ENCODE data around the gene PLXNC1.

The PLXNC1 gene

GRCh38 chr12:94240171-94240570, 91.8 kb downstream of the PLXNC1 start:
- Mint-ChIP-seq H3K4me1 (ENCODE audit: low read depth in 2 of 2) (peaks cover 13 to 19% of the 10 kb centered on the region in 2 donors), H3K9me3 (no peaks in the 10 kb centered on the region), H3K4me3 (no peak overlapping the region), H3K27me3 (no peaks in the 10 kb centered on the region), H3K36me3 (ENCODE audit: insufficient read depth) (peaks cover 16% of the 10 kb centered on the region), H3K27ac (peak overlapping the region; percentile 15 to 77)
- ATAC-seq (replicated peaks) (no peak), DNase-seq (no peak)

- Mint-ChIP-seq H3K4me3 (no peak overlapping the region), H3K27me3 (no peaks in the 10 kb centered on the region), H3K36me3 (ENCODE audit: insufficient read depth) (peaks cover 23% of the 10 kb centered on the region), H3K27ac (peak overlapping the region in 1 of 2 donors; percentile 21), H3K9me3 (no peaks in the 10 kb centered on the region), H3K4me1 (ENCODE audit: low read depth in 2 of 2) (peaks cover 29 to 39% of the 10 kb centered on the region in 2 donors)
- ATAC-seq (replicated peaks) (no peak), DNase-seq (no peak)
Measured at GRCh38 chr12:94242901-94243300, 94.5 kb downstream of the PLXNC1 start.

- DNase-seq, result peak; percentile 35 to 46 (median 41)
Measured at GRCh38 chr12:94244165-94245133, 96.1 kb downstream of the PLXNC1 start.

GRCh38 chr12:94245631-94246383, 97.4 kb downstream of the PLXNC1 start:
- ATAC-seq (replicated peaks), result no peak
- peaks cover 35% of the 10 kb centered on the region for H3K36me3 Mint-ChIP-seq (ENCODE audit: insufficient read depth)
- DNase-seq, result no peak
- H3K27me3 Mint-ChIP-seq, result no peaks in the 10 kb centered on the region
- H3K4me3 Mint-ChIP-seq, result peak overlapping the region; percentile 28 to 64
- H3K4me1 Mint-ChIP-seq (ENCODE audit: low read depth in 2 of 2), result peaks cover 29 to 39% of the 10 kb centered on the region in 2 donors
- no peaks in the 10 kb centered on the region for H3K9me3 Mint-ChIP-seq
- H3K27ac Mint-ChIP-seq, result peak overlapping the region; percentile 82 to 89

More at GRCh38 chr12:94244165-94245133, 96.1 kb downstream of the PLXNC1 start:
- Mint-ChIP-seq H3K36me3 (ENCODE audit: insufficient read depth) (peaks cover 36% of the 10 kb centered on the region), H3K9me3 (no peaks in the 10 kb centered on the region), H3K27ac (peak overlapping the region; percentile 82 to 89), H3K4me3 (peak overlapping the region; percentile 64 to 67), H3K27me3 (no peaks in the 10 kb centered on the region), H3K4me1 (ENCODE audit: low read depth in 2 of 2) (peaks cover 29 to 39% of the 10 kb centered on the region in 2 donors)
- ATAC-seq (replicated peaks), result peak; percentile 84

GRCh38 chr12:94247246-94247645, 98.9 kb downstream of the PLXNC1 start:
- Mint-ChIP-seq H3K36me3 (ENCODE audit: insufficient read depth) (peaks cover 35% of the 10 kb centered on the region), H3K9me3 (no peaks in the 10 kb centered on the region), H3K4me1 (ENCODE audit: low read depth in 2 of 2) (peaks cover 29 to 36% of the 10 kb centered on the region in 2 donors), H3K4me3 (no peak overlapping the region), H3K27ac (peak overlapping the region; percentile 38 to 89), H3K27me3 (no peaks in the 10 kb centered on the region)
- DNase-seq (no peak), ATAC-seq (replicated peaks) (no peak)

GRCh38 chr12:94248582-94248981, 100.2 kb downstream of the PLXNC1 start:
- Mint-ChIP-seq H3K9me3 (no peaks in the 10 kb centered on the region), H3K27me3 (no peaks in the 10 kb centered on the region), H3K27ac (no peak overlapping the region), H3K36me3 (ENCODE audit: insufficient read depth) (peaks cover 43% of the 10 kb centered on the region), H3K4me3 (no peak overlapping the region), H3K4me1 (ENCODE audit: low read depth in 2 of 2) (peaks cover 29 to 35% of the 10 kb centered on the region in 2 donors)
- no peak for ATAC-seq (replicated peaks)
- no peak for DNase-seq

GRCh38 chr12:94250130-94250529, 101.8 kb downstream of the PLXNC1 start:
- Mint-ChIP-seq H3K4me3 (no peak overlapping the region), H3K27ac (no peak overlapping the region), H3K27me3 (no peaks in the 10 kb centered on the region), H3K9me3 (no peaks in the 10 kb centered on the region), H3K4me1 (ENCODE audit: low read depth in 2 of 2) (peaks cover 16 to 20% of the 10 kb centered on the region in 2 donors), H3K36me3 (ENCODE audit: insufficient read depth) (peaks cover 55% of the 10 kb centered on the region)
- ATAC-seq (replicated peaks) (no peak), DNase-seq (no peak)

- H3K27ac Mint-ChIP-seq, result no peak overlapping the region
- peaks cover 52% of the 10 kb centered on the region for H3K36me3 Mint-ChIP-seq (ENCODE audit: insufficient read depth)
- H3K9me3 Mint-ChIP-seq, result no peaks in the 10 kb centered on the region
- no peak overlapping the region for H3K4me3 Mint-ChIP-seq
- H3K27me3 Mint-ChIP-seq, result no peaks in the 10 kb centered on the region
- DNase-seq (no peak), ATAC-seq (replicated peaks) (no peak)
- H3K4me1 Mint-ChIP-seq (ENCODE audit: low read depth in 2 of 2), result no peaks in the 10 kb centered on the region
Measured at GRCh38 chr12:94254270-94254669, 105.9 kb downstream of the PLXNC1 start.

GRCh38 chr12:94255006-94255405, 106.6 kb downstream of the PLXNC1 start:
- no peak for ATAC-seq (replicated peaks)
- no peak overlapping the region for H3K27ac Mint-ChIP-seq

GRCh38 chr12:94255428-94255827, 107.1 kb downstream of the PLXNC1 start:
- no peak overlapping the region for H3K27ac Mint-ChIP-seq
- DNase-seq (no peak), ATAC-seq (replicated peaks) (no peak)
- no peaks in the 10 kb centered on the region for H3K27me3 Mint-ChIP-seq
- peaks cover 49% of the 10 kb centered on the region for H3K36me3 Mint-ChIP-seq (ENCODE audit: insufficient read depth)
- H3K4me3 Mint-ChIP-seq, result no peak overlapping the region
- H3K9me3 Mint-ChIP-seq, result no peaks in the 10 kb centered on the region
- H3K4me1 Mint-ChIP-seq (ENCODE audit: low read depth in 2 of 2), result no peaks in the 10 kb centered on the region

More at GRCh38 chr12:94255006-94255405, 106.6 kb downstream of the PLXNC1 start:
- Mint-ChIP-seq H3K4me3 (no peak overlapping the region), H3K4me1 (ENCODE audit: low read depth in 2 of 2) (no peaks in the 10 kb centered on the region), H3K36me3 (ENCODE audit: insufficient read depth) (peaks cover 49% of the 10 kb centered on the region), H3K27me3 (no peaks in the 10 kb centered on the region), H3K9me3 (no peaks in the 10 kb centered on the region)
- no peak for DNase-seq

GRCh38 chr12:94258593-94258992, 110.2 kb downstream of the PLXNC1 start:
- no peaks in the 10 kb centered on the region for H3K9me3 Mint-ChIP-seq
- peak overlapping the region in 1 of 2 donors; percentile 70 for H3K27ac Mint-ChIP-seq
- no peak for DNase-seq
- ATAC-seq (replicated peaks), result no peak
- H3K36me3 Mint-ChIP-seq (ENCODE audit: insufficient read depth), result peaks cover 46% of the 10 kb centered on the region
- no peaks in the 10 kb centered on the region for H3K27me3 Mint-ChIP-seq
- H3K4me1 Mint-ChIP-seq (ENCODE audit: low read depth in 2 of 2), result peaks cover 16 to 17% of the 10 kb centered on the region in 2 donors
- H3K4me3 Mint-ChIP-seq, result no peak overlapping the region

- no peak overlapping the region for H3K27ac Mint-ChIP-seq
- H3K9me3 Mint-ChIP-seq, result no peaks in the 10 kb centered on the region
Measured at GRCh38 chr12:94260017-94260416, 111.6 kb downstream of the PLXNC1 start.

GRCh38 chr12:94260717-94261116, 112.3 kb downstream of the PLXNC1 start:
- Mint-ChIP-seq H3K36me3 (ENCODE audit: insufficient read depth) (peaks cover 45% of the 10 kb centered on the region), H3K27me3 (no peaks in the 10 kb centered on the region), H3K4me3 (no peak overlapping the region), H3K9me3 (no peaks in the 10 kb centered on the region), H3K27ac (no peak overlapping the region), H3K4me1 (ENCODE audit: low read depth in 2 of 2) (peaks cover 19 to 20% of the 10 kb centered on the region in 2 donors)
- ATAC-seq (replicated peaks) (no peak), DNase-seq (no peak)

More at GRCh38 chr12:94260017-94260416, 111.6 kb downstream of the PLXNC1 start:
- DNase-seq (no peak), ATAC-seq (replicated peaks) (no peak)
- peaks cover 43% of the 10 kb centered on the region for H3K36me3 Mint-ChIP-seq (ENCODE audit: insufficient read depth)
- no peaks in the 10 kb centered on the region for H3K27me3 Mint-ChIP-seq
- peaks cover 18 to 20% of the 10 kb centered on the region in 2 donors for H3K4me1 Mint-ChIP-seq (ENCODE audit: low read depth in 2 of 2)
- no peak overlapping the region for H3K4me3 Mint-ChIP-seq

Measured in effector memory CD8-positive, alpha-beta T cell (primary cell).